CD14-positive monocyte (primary cell): ENCODE data around the gene KCNS3. TPM values are rescaled to one million over a fixed set of nuclear protein-coding genes. Genes with fewer than 3 reads are reported as not detected.

Source experiments
- DNase-seq, 3 donors: peaks; one replicate each; pipeline ENCODE4 v3.0.0-alpha.2; 2011 to 2022
- H2AFZ ChIP-seq: 2 replicates; pipeline ENCODE4 v1.6.0; 2012; ENCODE audit warnings: mild to moderate bottlenecking, low read depth, low read length, inconsistent platforms; ENCODE audit not compliant: insufficient read depth, poor library complexity, severe bottlenecking
- H3K27ac ChIP-seq, 2 donors: 1 replicate in 1 of 2; 2 replicates in 1 of 2; pipeline ENCODE4 v1.5.1; 2012 to 2013; ENCODE audit warnings: low read length in 2 of 2, control low read depth in 1 of 2, inconsistent platforms in 1 of 2, low read depth in 1 of 2, mild to moderate bottlenecking in 1 of 2
- H3K27me3 ChIP-seq, 2 donors: one replicate each; pipeline versions ENCODE4 v1.6.0 to v1.6.1; 2011 to 2013; ENCODE audit warnings: low read length in 2 of 2; ENCODE audit not compliant: control insufficient read depth in 2 of 2, insufficient read depth in 2 of 2
- H3K36me3 ChIP-seq, 2 donors: replicated peaks in 1 of 2; 1 replicate in 1 of 2; 2 replicates in 1 of 2; pipeline versions ENCODE4 v1.5.1 to v1.6.1; 2012 to 2013; ENCODE audit warnings: low read length in 2 of 2, control low read depth in 1 of 2, inconsistent platforms in 1 of 2, mild to moderate bottlenecking in 1 of 2; ENCODE audit not compliant: insufficient read depth in 2 of 2, control insufficient read depth in 1 of 2
- H3K4me1 ChIP-seq, 2 donors: 1 replicate in 1 of 2; 2 replicates in 1 of 2; pipeline versions ENCODE4 v1.5.1 to v1.6.1; 2012 to 2013; ENCODE audit warnings: low read length in 2 of 2, control low read depth in 1 of 2, inconsistent platforms in 1 of 2, mild to moderate bottlenecking in 1 of 2, moderate library complexity in 1 of 2; ENCODE audit not compliant: insufficient read depth in 2 of 2, control insufficient read depth in 1 of 2
- H3K4me2 ChIP-seq: replicated peaks from 2 replicates; pipeline ENCODE3; 2012; ENCODE audit warnings: low read length, moderate library complexity, mild to moderate bottlenecking; ENCODE audit not compliant: poor library complexity, severe bottlenecking; ENCODE audit errors: extremely low read depth
- H3K4me3 ChIP-seq, 3 experiments: fragments of 200-600 bp in 1 of 3; sonication (generic) in 1 of 3; replicated peaks in 1 of 3; 1 replicate in 2 of 3; 2 replicates in 1 of 3; pipeline ENCODE4 v1.5.1; 2011 to 2013; ENCODE audit warnings: low read length in 3 of 3, mild to moderate bottlenecking in 3 of 3, control low read depth in 2 of 3, low read depth in 2 of 3, inconsistent platforms in 1 of 3, moderate library complexity in 1 of 3
- H3K79me2 ChIP-seq: 2 replicates; pipeline ENCODE4 v1.6.0; 2012; ENCODE audit warnings: mild to moderate bottlenecking, control low read depth, inconsistent platforms, low read length, moderate library complexity; ENCODE audit not compliant: insufficient read depth
- H3K9ac ChIP-seq: 2 replicates; pipeline ENCODE4 v1.6.0; 2017; ENCODE audit warnings: low read length, mild to moderate bottlenecking; ENCODE audit not compliant: insufficient read depth, poor library complexity, severe bottlenecking
- H3K9me3 ChIP-seq, 2 donors: replicated peaks in 1 of 2; 1 replicate in 1 of 2; 2 replicates in 1 of 2; pipeline versions ENCODE4 v1.5.1 to v1.6.1; 2012 to 2013; ENCODE audit warnings: low read length in 2 of 2, control low read depth in 1 of 2; ENCODE audit not compliant: control insufficient read depth in 1 of 2, insufficient read depth in 1 of 2
- H4K20me1 ChIP-seq: 2 replicates; pipeline ENCODE4 v1.6.0; 2012; ENCODE audit warnings: mild to moderate bottlenecking, low read length, control low read depth, moderate library complexity; ENCODE audit not compliant: insufficient read depth
- H3K27ac Mint-ChIP-seq, 7 donors: one replicate each; pipeline ENCODE4 v1.8.0; 2020; ENCODE audit warnings: mild to moderate bottlenecking in 7 of 7, mixed read lengths in 7 of 7, moderate library complexity in 6 of 7, inconsistent platforms in 2 of 7
- H3K27me3 Mint-ChIP-seq, 3 donors: one replicate each; pipeline ENCODE4 v1.8.0; 2021 to 2022; ENCODE audit warnings: low read depth in 3 of 3, mild to moderate bottlenecking in 3 of 3, mixed read lengths in 3 of 3, moderate library complexity in 3 of 3, inconsistent platforms in 1 of 3
- H3K36me3 Mint-ChIP-seq, 2 donors: one replicate each; pipeline ENCODE4 v1.8.0; 2020; ENCODE audit warnings: mixed read lengths in 2 of 2, inconsistent platforms in 1 of 2, mild to moderate bottlenecking in 1 of 2
- H3K4me1 Mint-ChIP-seq: one replicate; pipeline ENCODE4 v1.8.0; 2020; ENCODE audit warnings: mild to moderate bottlenecking, mixed read lengths
- H3K4me3 Mint-ChIP-seq, 2 donors: one replicate each; pipeline ENCODE4 v1.8.0; 2020; ENCODE audit warnings: mild to moderate bottlenecking in 2 of 2, mixed read lengths in 2 of 2, moderate library complexity in 1 of 2
- H3K9me3 Mint-ChIP-seq, 7 donors: one replicate each; pipeline ENCODE4 v1.8.0; 2020 to 2022; ENCODE audit warnings: mixed read lengths in 7 of 7, mild to moderate bottlenecking in 6 of 7, moderate library complexity in 6 of 7, inconsistent platforms in 2 of 7
- CTCF ChIP-seq: fragments of 200-600 bp; IDR thresholded peaks from one replicate; pipeline ENCODE4 v1.8.0; 2022; ENCODE audit warnings: antibody characterized with exemption, mild to moderate bottlenecking
- WGBS: methylation state at CpG from one replicate; pipeline ENCODE4 v1.1.5; 2013; ENCODE audit warnings: missing lambda C conversion rate; ENCODE audit not compliant: insufficient coverage; 5-methylcytosine and 5-hydroxymethylcytosine counted together
- intact Hi-C, 2 donors: fragments of 100-400 bp; cut with micrococcal nuclease; formaldehyde crosslinking; loops; one replicate each; pipeline versions ENCODE4 v1.15.0 to v1.15.1; 2023
- polyA plus RNA-seq, 3 donors: library from polyadenylated mRNA; depleted of rRNA in 1 of 3; unstranded in 2 of 3; stranded (reverse) in 1 of 3; fragments of 300-500 nt in 2 of 3; fragments of >200 nt in 1 of 3; fragmentation: Illumina TruSeq in 2 of 3; gene quantifications; 1 replicate in 2 of 3; 2 replicates in 1 of 3; pipeline ENCODE4 v1.2.3, GENCODE V29; 2012 to 2021

Gene KCNS3
- polyA plus RNA-seq, 3 donors, result not detected

- H3K27ac Mint-ChIP-seq, result no peak overlapping the region
- TF ChIP-seq CTCF, result no peak
- no peak overlapping the region for H3K9ac ChIP-seq
- no peaks in the 10 kb centered on the region for H3K79me2 ChIP-seq
- no peak overlapping the region for H3K4me3 ChIP-seq
- no peaks in the 10 kb centered on the region for H3K4me1 ChIP-seq
- H3K27ac ChIP-seq, result no peak overlapping the region
- no peaks in the 10 kb centered on the region for H3K36me3 Mint-ChIP-seq
- no CpG with 5 or more reads among the region's 3 CpGs for WGBS
- H3K4me1 Mint-ChIP-seq, result no peaks in the 10 kb centered on the region
- no peak overlapping the region for H3K4me3 Mint-ChIP-seq
- H3K27me3 Mint-ChIP-seq, result peaks cover 0 to 3% (median 0%) of the 10 kb centered on the region in 3 donors
- H3K27me3 ChIP-seq, result no peaks in the 10 kb centered on the region
- H3K9me3 Mint-ChIP-seq, result peaks cover 0 to 3% (median 0%) of the 10 kb centered on the region in 7 donors
- H3K36me3 ChIP-seq, result no peaks in the 10 kb centered on the region
- intact Hi-C loops, result no loop called here
- H4K20me1 ChIP-seq, result no peaks in the 10 kb centered on the region
- H3K9me3 ChIP-seq, result no peaks in the 10 kb centered on the region
- H2AFZ ChIP-seq, result no peak overlapping the region
- no peak for DNase-seq
- no peak overlapping the region for H3K4me2 ChIP-seq
Measured at GRCh38 chr2:17959356-17959755, 80.9 kb downstream of the KCNS3 start.

- H3K4me1 ChIP-seq, result no peaks in the 10 kb centered on the region
- H3K79me2 ChIP-seq, result no peaks in the 10 kb centered on the region
- H3K27me3 ChIP-seq, result no peaks in the 10 kb centered on the region
- intact Hi-C loops, result no loop called here
- Mint-ChIP-seq H3K36me3 (no peaks in the 10 kb centered on the region), H3K4me3 (no peak overlapping the region), H3K9me3 (peaks cover 0 to 3% (median 0%) of the 10 kb centered on the region in 7 donors), H3K4me1 (no peaks in the 10 kb centered on the region), H3K27me3 (peaks cover 0 to 3% (median 0%) of the 10 kb centered on the region in 3 donors), H3K27ac (no peak overlapping the region)
- no peak overlapping the region for H3K4me3 ChIP-seq
- H4K20me1 ChIP-seq, result no peaks in the 10 kb centered on the region
- no peak for DNase-seq
- H2AFZ ChIP-seq, result no peak overlapping the region
- WGBS, result no CpG with 5 or more reads among the region's 5 CpGs
- no peak for TF ChIP-seq CTCF
- H3K9me3 ChIP-seq, result no peaks in the 10 kb centered on the region
- no peak overlapping the region for H3K27ac ChIP-seq
- no peak overlapping the region for H3K9ac ChIP-seq
- H3K36me3 ChIP-seq, result no peaks in the 10 kb centered on the region
- H3K4me2 ChIP-seq, result no peak overlapping the region
Measured at GRCh38 chr2:17959833-17960232, 81.4 kb downstream of the KCNS3 start.
